DND-41 (cell line): ENCODE data around the gene PC.

Experiments used
- ATAC-seq: fragments of 200-7000 bp; cut with Tn5 transposase; 3 replicates; pipeline ENCODE4 v1.9.1; 2021; ENCODE audit warnings: low read depth; ENCODE audit not compliant: insufficient read depth
- DNase-seq: peaks from one replicate; pipeline ENCODE4 v3.0.0-alpha.2; 2020
- H2AFZ ChIP-seq: 2 replicates; pipeline ENCODE4 v1.6.0; 2012; ENCODE audit warnings: low read depth, low read length
- H3K27ac ChIP-seq: 2 replicates; pipeline ENCODE4 v1.5.1; 2012; ENCODE audit warnings: low read length, inconsistent platforms
- H3K27me3 ChIP-seq: fragments of 200-600 bp; sonication (generic); 2 replicates; pipeline ENCODE4 v1.6.0; 2012; ENCODE audit warnings: low read length, mild to moderate bottlenecking, inconsistent platforms; ENCODE audit not compliant: insufficient read depth, poor library complexity
- H3K36me3 ChIP-seq: 2 replicates; pipeline ENCODE4 v1.5.1; 2012; ENCODE audit warnings: low read length, inconsistent platforms; ENCODE audit not compliant: insufficient read depth
- H3K4me1 ChIP-seq: 2 replicates; pipeline ENCODE4 v1.5.1; 2012; ENCODE audit warnings: mild to moderate bottlenecking, low read length; ENCODE audit not compliant: insufficient read depth
- H3K4me2 ChIP-seq: 2 replicates; pipeline ENCODE4 v1.6.0; 2012; ENCODE audit warnings: mild to moderate bottlenecking, moderate library complexity, low read length, inconsistent platforms; ENCODE audit not compliant: insufficient read depth
- H3K4me3 ChIP-seq, 2 experiments: fragments of 200-600 bp in 1 of 2; shearing (Covaris generic) in 1 of 2; 2 replicates each; pipeline ENCODE4 v1.5.1; 2012 to 2016; ENCODE audit warnings: inconsistent platforms in 2 of 2, low read length in 2 of 2, mild to moderate bottlenecking in 2 of 2, low read depth in 1 of 2, moderate library complexity in 1 of 2
- H3K79me2 ChIP-seq: 2 replicates; pipeline ENCODE4 v1.6.0; 2012; ENCODE audit warnings: low read length, inconsistent platforms; ENCODE audit not compliant: insufficient read depth
- H3K9ac ChIP-seq: 2 replicates; pipeline ENCODE4 v1.6.0; 2012; ENCODE audit warnings: low read depth, mild to moderate bottlenecking, inconsistent platforms, low read length, moderate library complexity
- H3K9me3 ChIP-seq: 2 replicates; pipeline ENCODE4 v1.5.1; 2012; ENCODE audit warnings: low read length, moderate library complexity, mild to moderate bottlenecking, inconsistent platforms; ENCODE audit not compliant: insufficient read depth, severe bottlenecking
- H4K20me1 ChIP-seq: 2 replicates; pipeline ENCODE4 v1.6.0; 2012; ENCODE audit warnings: low read length; ENCODE audit not compliant: insufficient read depth
- EZH2 ChIP-seq: IDR thresholded peaks from 3 replicates; pipeline ENCODE4 v1.6.1; 2012; ENCODE audit warnings: borderline replicate concordance, low read depth, mild to moderate bottlenecking, moderate library complexity, low read length, inconsistent platforms; ENCODE audit not compliant: severe bottlenecking
- TF ChIP-seq, protein P1 (sequence below): IDR thresholded peaks from 2 replicates; pipeline ENCODE4 v1.5.1; 2012; ENCODE audit warnings: borderline replicate concordance, low read length, moderate library complexity, mild to moderate bottlenecking; ENCODE audit not compliant: poor library complexity, severe bottlenecking; ENCODE audit errors: extremely low read depth

The PC gene

DNA sequence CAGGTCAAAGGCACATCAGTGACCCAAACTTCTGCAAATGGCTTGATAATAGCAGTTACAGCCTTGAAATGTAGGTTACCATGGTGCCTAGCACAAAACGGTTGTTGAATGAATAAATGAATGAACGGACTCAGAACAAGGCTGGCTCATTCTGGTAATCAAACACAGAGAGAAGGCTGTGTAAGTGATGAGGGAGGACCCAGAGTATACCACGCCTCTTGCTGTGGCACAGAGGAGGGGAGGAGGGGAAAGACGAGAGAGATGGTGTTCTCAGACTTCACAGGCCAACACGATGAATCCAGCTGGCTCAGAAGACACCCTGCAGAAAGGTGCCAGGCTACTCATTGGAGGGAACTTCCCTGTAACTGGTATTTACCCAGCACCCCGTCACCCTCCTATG, 38.3 kb downstream of the PC start:
- ATAC-seq, result no peak
- H3K4me2 ChIP-seq, result no peak overlapping the region
- H3K27me3 ChIP-seq, result no peaks in the 10 kb centered on the region
- no peak overlapping the region for H3K4me3 ChIP-seq
- no peak for DNase-seq
- no peak overlapping the region for H3K9ac ChIP-seq
- H3K9me3 ChIP-seq, result no peaks in the 10 kb centered on the region
- no peak for TF ChIP-seq EZH2
- TF ChIP-seq, protein P1, sequence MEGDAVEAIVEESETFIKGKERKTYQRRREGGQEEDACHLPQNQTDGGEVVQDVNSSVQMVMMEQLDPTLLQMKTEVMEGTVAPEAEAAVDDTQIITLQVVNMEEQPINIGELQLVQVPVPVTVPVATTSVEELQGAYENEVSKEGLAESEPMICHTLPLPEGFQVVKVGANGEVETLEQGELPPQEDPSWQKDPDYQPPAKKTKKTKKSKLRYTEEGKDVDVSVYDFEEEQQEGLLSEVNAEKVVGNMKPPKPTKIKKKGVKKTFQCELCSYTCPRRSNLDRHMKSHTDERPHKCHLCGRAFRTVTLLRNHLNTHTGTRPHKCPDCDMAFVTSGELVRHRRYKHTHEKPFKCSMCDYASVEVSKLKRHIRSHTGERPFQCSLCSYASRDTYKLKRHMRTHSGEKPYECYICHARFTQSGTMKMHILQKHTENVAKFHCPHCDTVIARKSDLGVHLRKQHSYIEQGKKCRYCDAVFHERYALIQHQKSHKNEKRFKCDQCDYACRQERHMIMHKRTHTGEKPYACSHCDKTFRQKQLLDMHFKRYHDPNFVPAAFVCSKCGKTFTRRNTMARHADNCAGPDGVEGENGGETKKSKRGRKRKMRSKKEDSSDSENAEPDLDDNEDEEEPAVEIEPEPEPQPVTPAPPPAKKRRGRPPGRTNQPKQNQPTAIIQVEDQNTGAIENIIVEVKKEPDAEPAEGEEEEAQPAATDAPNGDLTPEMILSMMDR, result no peak
- H3K27ac ChIP-seq, result no peak overlapping the region
- no peaks in the 10 kb centered on the region for H3K36me3 ChIP-seq
- no peak overlapping the region for H2AFZ ChIP-seq
- no peaks in the 10 kb centered on the region; the same call in 1 of the 2 replicates for H4K20me1 ChIP-seq
- H3K4me1 ChIP-seq, result no peaks in the 10 kb centered on the region
- H3K79me2 ChIP-seq, result no peaks in the 10 kb centered on the region

DNA sequence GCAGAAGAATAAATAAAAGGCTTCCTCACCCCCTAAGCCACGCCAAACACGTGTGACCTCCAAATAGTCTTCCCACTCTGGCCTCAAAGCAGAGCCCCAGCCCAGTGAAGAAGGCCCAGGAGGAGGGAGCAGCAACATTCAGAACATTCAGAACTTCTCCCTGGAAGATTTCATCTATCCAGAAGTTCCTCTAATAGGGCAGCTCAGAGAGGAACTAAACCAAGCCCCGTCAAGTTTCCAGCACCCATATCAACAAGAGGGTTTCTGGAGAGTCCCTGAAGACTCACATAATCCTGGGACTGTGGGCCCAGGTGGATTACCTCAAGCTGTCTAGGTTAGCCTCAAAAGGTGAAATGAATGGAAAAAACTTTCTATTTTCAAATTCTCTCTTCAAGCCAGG, 39.4 kb downstream of the PC start:
- TF ChIP-seq EZH2, result no peak
- TF ChIP-seq, protein P1, result no peak
- Histone ChIP-seq H3K9ac (no peak overlapping the region), H3K36me3 (no peaks in the 10 kb centered on the region), H3K4me2 (no peak overlapping the region), H3K79me2 (no peaks in the 10 kb centered on the region), H3K9me3 (no peaks in the 10 kb centered on the region), H2AFZ (no peak overlapping the region), H3K4me3 (no peak overlapping the region), H3K27ac (no peak overlapping the region), H4K20me1 (no peaks in the 10 kb centered on the region; the same call in 1 of the 2 replicates), H3K27me3 (no peaks in the 10 kb centered on the region), H3K4me1 (no peaks in the 10 kb centered on the region)
- DNase-seq (no peak), ATAC-seq (no peak)

DNA sequence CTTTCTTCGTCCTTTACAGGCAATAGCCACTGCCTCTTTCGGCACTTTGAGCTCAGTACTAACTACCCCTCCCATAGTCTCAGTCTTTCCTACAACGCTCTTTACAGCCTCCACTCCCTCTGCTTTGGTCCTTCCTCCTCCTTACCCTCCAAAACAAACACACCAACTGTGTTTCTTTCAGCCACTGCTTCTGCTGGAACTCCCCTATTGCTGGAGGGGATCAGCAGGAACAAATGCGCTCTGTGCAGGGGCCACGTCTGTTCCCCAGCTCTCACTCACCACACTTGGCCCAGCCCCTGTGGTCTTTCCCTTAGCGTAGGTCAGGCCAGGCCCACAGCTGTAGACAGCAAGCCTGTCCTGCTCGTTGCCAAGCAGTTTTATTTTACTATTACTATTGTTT, 42.3 kb downstream of the PC start:
- Histone ChIP-seq H3K36me3 (no peaks in the 10 kb centered on the region), H3K27me3 (no peaks in the 10 kb centered on the region), H3K4me3 (no peak overlapping the region), H3K79me2 (no peaks in the 10 kb centered on the region), H4K20me1 (peaks cover under 1% of the 10 kb centered on the region; the same call in 1 of the 2 replicates), H3K4me1 (no peaks in the 10 kb centered on the region), H3K27ac (no peak overlapping the region), H2AFZ (no peak overlapping the region), H3K9ac (no peak overlapping the region), H3K9me3 (no peaks in the 10 kb centered on the region), H3K4me2 (no peak overlapping the region)
- no peak for DNase-seq
- no peak for ATAC-seq
- TF ChIP-seq, protein P1, result no peak
- TF ChIP-seq EZH2, result no peak

DNA sequence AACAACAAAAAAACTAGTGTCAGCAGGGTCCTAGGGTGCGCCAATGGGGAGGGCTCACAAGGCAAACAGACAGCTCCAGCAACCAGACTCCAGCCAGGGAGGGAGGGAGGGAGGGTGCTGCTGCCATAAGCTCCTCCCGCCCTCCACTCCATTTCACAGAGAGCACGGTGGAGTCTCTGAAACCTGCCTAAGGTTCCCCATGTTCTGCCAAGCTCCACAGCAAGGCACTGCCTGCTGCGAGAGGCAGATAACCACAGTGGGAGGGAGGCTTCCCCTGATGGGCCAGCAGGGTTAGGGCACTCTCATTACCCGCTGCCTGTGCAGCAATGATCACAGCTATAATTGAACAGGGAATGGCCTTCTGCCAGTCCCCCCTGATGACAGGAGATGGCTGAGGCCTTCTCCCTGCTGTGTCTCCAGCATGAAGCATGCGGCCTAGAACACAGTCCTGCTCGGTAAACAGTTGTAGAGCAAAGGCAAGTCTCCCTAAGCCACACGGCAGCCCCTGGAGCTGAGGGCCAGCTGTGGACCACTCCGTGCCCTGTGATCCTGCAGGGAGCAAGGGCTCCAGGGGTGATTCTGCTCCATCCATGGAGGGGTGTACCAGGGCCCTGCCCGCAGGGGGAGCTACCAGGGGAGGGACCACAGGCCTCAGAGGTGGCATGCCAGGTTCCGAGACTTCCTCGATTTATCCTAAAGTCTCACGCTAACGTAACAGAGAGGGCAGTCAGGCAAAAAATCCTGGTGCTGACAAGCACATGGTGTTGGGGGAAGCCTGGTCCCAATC, 42.9 kb downstream of the PC start:
- H3K4me2 ChIP-seq, result no peak overlapping the region
- no peak overlapping the region for H3K27ac ChIP-seq
- H3K27me3 ChIP-seq, result no peaks in the 10 kb centered on the region
- TF ChIP-seq, protein P1, result no peak
- TF ChIP-seq EZH2, result no peak
- peak; percentile 39; the same call in 1 of the 3 replicates for ATAC-seq
- H3K4me1 ChIP-seq, result no peaks in the 10 kb centered on the region
- H3K36me3 ChIP-seq, result no peaks in the 10 kb centered on the region
- peaks cover 4% of the 10 kb centered on the region; the same call in 1 of the 2 replicates for H4K20me1 ChIP-seq
- DNase-seq, result no peak
- H3K9me3 ChIP-seq, result no peaks in the 10 kb centered on the region
- H2AFZ ChIP-seq, result no peak overlapping the region
- H3K4me3 ChIP-seq, result no peak overlapping the region
- H3K9ac ChIP-seq, result no peak overlapping the region
- no peaks in the 10 kb centered on the region for H3K79me2 ChIP-seq
